Chondrocyte (in vitro differentiated cells): Measurements from ENCODE around the gene ZBED4. TPM values are rescaled to one million over a fixed set of nuclear protein-coding genes. Genes with fewer than 3 reads are reported as not detected.
A peak's percentile ranks its signal among the peaks of the same experiment; 100 is the strongest.

Experiments
- DNase-seq: peaks from one replicate; pipeline ENCODE4 v3.0.0; 2021; ENCODE audit warnings: mixed read lengths, low spot score
- H3K27ac Mint-ChIP-seq: one replicate; pipeline ENCODE4 v1.8.0; 2021; ENCODE audit warnings: mild to moderate bottlenecking, moderate library complexity, mixed read lengths; ENCODE audit not compliant: unreplicated experiment
- H3K27me3 Mint-ChIP-seq: 2 replicates; pipeline ENCODE4 v1.8.0; 2021; ENCODE audit warnings: low read depth, mixed read lengths
- H3K36me3 Mint-ChIP-seq: 2 replicates; pipeline ENCODE4 v1.8.0; 2021; ENCODE audit warnings: low read depth, mixed read lengths
- H3K4me1 Mint-ChIP-seq: 2 replicates; pipeline ENCODE4 v1.8.0; 2021; ENCODE audit warnings: low read depth, mild to moderate bottlenecking, mixed read lengths
- H3K4me3 Mint-ChIP-seq: one replicate; pipeline ENCODE4 v1.8.0; 2021; ENCODE audit warnings: mild to moderate bottlenecking, moderate library complexity, mixed read lengths; ENCODE audit not compliant: unreplicated experiment
- H3K9me3 Mint-ChIP-seq: 2 replicates; pipeline ENCODE4 v1.8.0; 2021; ENCODE audit warnings: low read depth, mixed read lengths
- total RNA-seq: library from RNA; stranded (reverse); gene quantifications from 3 replicates; pipeline ENCODE4 v1.2.1, GENCODE V29; 2021
- TF ChIP-seq, protein P1 (sequence below): fragments of 200-600 bp; sonication (generic); IDR thresholded peaks from 2 replicates; pipeline ENCODE4 v1.5.0; 2021; ENCODE audit warnings: antibody characterized with exemption, mild to moderate bottlenecking, moderate library complexity

The ZBED4 gene
- total RNA-seq, 1 donor from 2014 or later, result 17.6 TPM

DNA sequence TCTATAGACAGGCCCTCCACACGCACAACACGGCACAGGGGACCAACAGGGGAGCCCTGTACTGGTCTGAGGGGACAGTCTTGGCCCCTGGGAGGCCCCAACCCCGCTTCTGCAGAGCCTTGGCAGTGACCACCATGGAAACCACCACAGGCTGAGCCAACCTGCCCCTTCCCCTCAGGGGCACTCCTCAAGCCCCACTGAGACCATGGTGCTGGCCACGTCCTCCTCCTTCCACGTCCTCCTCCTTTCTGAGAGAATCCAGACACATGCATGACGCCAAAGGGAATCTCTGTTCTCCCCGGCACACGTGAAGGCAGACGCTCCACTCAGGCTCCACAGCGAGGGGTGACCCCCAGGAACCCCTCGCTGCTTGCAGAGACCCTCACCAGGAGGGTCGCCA, 28.7 kb upstream of the ZBED4 start:
- TF ChIP-seq, protein P1, sequence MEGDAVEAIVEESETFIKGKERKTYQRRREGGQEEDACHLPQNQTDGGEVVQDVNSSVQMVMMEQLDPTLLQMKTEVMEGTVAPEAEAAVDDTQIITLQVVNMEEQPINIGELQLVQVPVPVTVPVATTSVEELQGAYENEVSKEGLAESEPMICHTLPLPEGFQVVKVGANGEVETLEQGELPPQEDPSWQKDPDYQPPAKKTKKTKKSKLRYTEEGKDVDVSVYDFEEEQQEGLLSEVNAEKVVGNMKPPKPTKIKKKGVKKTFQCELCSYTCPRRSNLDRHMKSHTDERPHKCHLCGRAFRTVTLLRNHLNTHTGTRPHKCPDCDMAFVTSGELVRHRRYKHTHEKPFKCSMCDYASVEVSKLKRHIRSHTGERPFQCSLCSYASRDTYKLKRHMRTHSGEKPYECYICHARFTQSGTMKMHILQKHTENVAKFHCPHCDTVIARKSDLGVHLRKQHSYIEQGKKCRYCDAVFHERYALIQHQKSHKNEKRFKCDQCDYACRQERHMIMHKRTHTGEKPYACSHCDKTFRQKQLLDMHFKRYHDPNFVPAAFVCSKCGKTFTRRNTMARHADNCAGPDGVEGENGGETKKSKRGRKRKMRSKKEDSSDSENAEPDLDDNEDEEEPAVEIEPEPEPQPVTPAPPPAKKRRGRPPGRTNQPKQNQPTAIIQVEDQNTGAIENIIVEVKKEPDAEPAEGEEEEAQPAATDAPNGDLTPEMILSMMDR, result no peak
- Mint-ChIP-seq H3K4me3 (peak overlapping the region; percentile 86), H3K36me3 (peaks cover 19% of the 10 kb centered on the region), H3K27me3 (peaks cover 1% of the 10 kb centered on the region), H3K27ac (peak overlapping the region; percentile 95), H3K4me1 (peaks cover 29% of the 10 kb centered on the region), H3K9me3 (peaks cover 6% of the 10 kb centered on the region)
- DNase-seq, result no peak

- Mint-ChIP-seq H3K9me3 (peaks cover 8% of the 10 kb centered on the region), H3K4me1 (peaks cover 29% of the 10 kb centered on the region), H3K4me3 (peak overlapping the region; percentile 86), H3K27me3 (peaks cover 1% of the 10 kb centered on the region), H3K36me3 (peaks cover 20% of the 10 kb centered on the region), H3K27ac (peak overlapping the region; percentile 95)
- no peak for DNase-seq
- TF ChIP-seq, protein P1, result no peak
These were observed 28.2 kb upstream of the ZBED4 start for GRCh38 chr22:49825436-49825835.

DNA sequence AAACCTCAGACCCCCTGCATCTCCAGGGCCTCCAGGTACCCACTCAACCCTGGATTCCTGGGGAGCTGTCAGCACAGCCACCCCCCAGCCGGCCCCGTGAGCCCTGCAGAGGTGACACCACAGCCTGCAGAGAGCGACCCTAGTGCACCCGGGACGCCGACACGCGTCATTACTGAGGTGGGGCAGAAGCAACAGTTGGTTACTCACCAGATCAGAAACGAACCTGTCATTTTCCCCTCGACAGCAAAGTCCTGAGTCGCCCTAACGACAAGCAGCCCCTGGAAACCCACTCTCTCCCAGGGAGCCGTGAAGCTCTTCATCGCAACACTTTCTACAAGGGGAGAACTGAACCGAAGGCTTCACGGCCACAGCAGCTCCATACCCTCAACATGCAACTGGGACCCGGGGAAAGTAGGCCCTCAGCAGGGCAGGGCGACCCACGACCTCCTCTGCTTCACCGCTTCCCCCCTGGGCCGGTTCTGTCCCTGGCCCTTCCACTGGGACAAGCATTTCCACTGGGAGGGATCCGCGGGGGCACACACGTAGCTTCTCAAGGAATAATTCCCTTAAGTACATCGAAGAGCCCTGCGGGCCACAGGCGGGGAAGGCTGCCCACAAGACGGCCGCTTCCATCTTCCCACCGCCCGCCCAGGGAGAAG, 27.6 kb upstream of the ZBED4 start:
- Mint-ChIP-seq H3K27ac (peak overlapping the region; percentile 95), H3K4me1 (peaks cover 29% of the 10 kb centered on the region), H3K9me3 (peaks cover 11% of the 10 kb centered on the region), H3K4me3 (peak overlapping the region; percentile 86), H3K36me3 (peaks cover 17% of the 10 kb centered on the region), H3K27me3 (peaks cover 1% of the 10 kb centered on the region)
- TF ChIP-seq, protein P1, result no peak
- DNase-seq, result no peak

DNA sequence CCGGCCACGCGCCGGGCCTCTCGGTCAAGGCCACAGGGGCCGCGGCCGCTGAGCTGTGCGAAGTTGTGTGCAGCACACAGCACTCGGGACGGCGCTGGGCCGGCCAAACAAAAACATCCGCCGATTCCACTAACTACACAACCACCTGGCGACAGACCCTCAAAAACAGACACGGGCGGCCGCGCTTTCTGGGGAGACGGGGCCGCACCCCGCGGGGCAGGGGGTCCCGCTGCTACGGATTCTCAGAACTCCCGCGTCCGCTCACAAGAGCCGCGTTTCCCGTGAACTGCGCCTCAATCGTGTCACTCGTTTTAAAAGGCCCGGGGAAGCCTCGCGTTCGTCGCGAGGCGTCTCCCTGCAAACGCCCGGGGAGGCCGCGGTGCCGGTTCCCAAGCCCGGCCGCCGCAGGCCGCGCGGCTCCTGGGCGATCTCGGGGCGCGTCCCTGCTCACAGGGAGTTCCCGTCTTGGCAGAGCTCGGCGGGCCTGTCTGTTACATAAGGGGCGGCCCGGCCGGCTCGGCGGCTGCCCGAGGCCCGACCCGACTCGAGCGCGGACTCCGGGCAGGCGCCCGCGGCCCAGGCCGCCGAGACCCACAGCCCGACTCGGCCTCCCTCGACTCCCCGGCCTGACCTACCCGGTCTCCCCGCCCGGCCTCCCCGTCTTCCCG, 26.9 kb upstream of the ZBED4 start:
- H3K36me3 Mint-ChIP-seq, result peaks cover 18% of the 10 kb centered on the region
- TF ChIP-seq, protein P1, result no peak
- H3K27ac Mint-ChIP-seq, result peak overlapping the region; percentile 95
- peak overlapping the region; percentile 86 for H3K4me3 Mint-ChIP-seq
- H3K4me1 Mint-ChIP-seq, result peaks cover 29% of the 10 kb centered on the region
- peaks cover 1% of the 10 kb centered on the region for H3K27me3 Mint-ChIP-seq
- peaks cover 16% of the 10 kb centered on the region for H3K9me3 Mint-ChIP-seq
- no peak for DNase-seq

GRCh38 chr22:49827271-49827852, 26.3 kb upstream of the ZBED4 start:
- H3K27ac Mint-ChIP-seq, result no peak overlapping the region
- H3K36me3 Mint-ChIP-seq, result peaks cover 16% of the 10 kb centered on the region
- no peak for DNase-seq
- peaks cover 1% of the 10 kb centered on the region for H3K27me3 Mint-ChIP-seq
- TF ChIP-seq, protein P1, result no peak
- peaks cover 29% of the 10 kb centered on the region for H3K4me1 Mint-ChIP-seq
- peak overlapping the region; percentile 50 for H3K4me3 Mint-ChIP-seq
- H3K9me3 Mint-ChIP-seq, result peaks cover 16% of the 10 kb centered on the region
